GM23248 (cell line): ENCODE measurements around the gene HOXC9. TPM values are rescaled to one million over a fixed set of nuclear protein-coding genes. Genes with fewer than 3 reads are reported as not detected.
A peak's percentile ranks its signal among the peaks of the same experiment; 100 is the strongest.
"Not testable (repeated sequence)": the region's sequence is repeated elsewhere in the genome, so short reads cannot be mapped to it uniquely, and the experiment has no call there.

Experiments used
- DNase-seq: peaks from one replicate; pipeline ENCODE4 v3.0.0-alpha.2; 2015
- H2AFZ ChIP-seq: fragments of 200-600 bp; sonication (generic); 2 replicates; pipeline ENCODE4 v1.6.1; 2016; ENCODE audit warnings: antibody characterized with exemption
- H3F3A ChIP-seq: fragments of 200-600 bp; sonication (generic); 2 replicates; pipeline ENCODE4 v1.6.1; 2016; ENCODE audit warnings: mild to moderate bottlenecking, antibody characterized with exemption, mixed run types; ENCODE audit not compliant: insufficient read depth
- H3K27ac ChIP-seq: fragments of 200-600 bp; sonication (generic); 2 replicates; pipeline ENCODE4 v1.5.1; 2016; ENCODE audit warnings: mild to moderate bottlenecking
- H3K27me3 ChIP-seq: fragments of 200-600 bp; sonication (generic); replicated peaks from 2 replicates; pipeline ENCODE4 v1.6.1; 2016; ENCODE audit warnings: mild to moderate bottlenecking; ENCODE audit not compliant: insufficient read depth
- H3K36me3 ChIP-seq: fragments of 200-600 bp; sonication (generic); 2 replicates; pipeline ENCODE4 v1.6.1; 2016; ENCODE audit warnings: low read depth, mild to moderate bottlenecking
- H3K4me1 ChIP-seq: fragments of 200-600 bp; sonication (generic); 2 replicates; pipeline ENCODE4 v1.6.1; 2016; ENCODE audit warnings: mild to moderate bottlenecking; ENCODE audit not compliant: insufficient read depth
- H3K4me2 ChIP-seq: fragments of 200-600 bp; sonication (generic); one replicate; pipeline ENCODE4 v1.6.1; 2016; ENCODE audit warnings: mild to moderate bottlenecking; ENCODE audit not compliant: unreplicated experiment
- H3K4me3 ChIP-seq: fragments of 200-600 bp; sonication (generic); 2 replicates; pipeline ENCODE4 v1.5.1; 2016; ENCODE audit warnings: mild to moderate bottlenecking
- H3K79me2 ChIP-seq: fragments of 200-600 bp; sonication (generic); 2 replicates; pipeline ENCODE4 v1.6.1; 2016; ENCODE audit warnings: mild to moderate bottlenecking; ENCODE audit not compliant: insufficient read depth
- H3K9ac ChIP-seq: fragments of 200-600 bp; sonication (generic); 2 replicates; pipeline ENCODE4 v1.6.1; 2016; ENCODE audit warnings: mild to moderate bottlenecking
- H3K9me2 ChIP-seq: fragments of 200-600 bp; sonication (generic); 2 replicates; pipeline ENCODE4 v1.6.1; 2016; ENCODE audit warnings: mixed run types, mild to moderate bottlenecking, moderate library complexity; ENCODE audit not compliant: insufficient read depth
- H3K9me3 ChIP-seq: fragments of 200-600 bp; sonication (generic); one replicate; pipeline ENCODE4 v1.6.1; 2017; ENCODE audit warnings: low read depth
- H4K20me1 ChIP-seq: fragments of 200-600 bp; sonication (generic); 2 replicates; pipeline ENCODE4 v1.6.0; 2016; ENCODE audit not compliant: insufficient read depth
- EZH2 ChIP-seq: fragments of 200-600 bp; sonication (generic); IDR thresholded peaks from 2 replicates; pipeline ENCODE4 v1.6.1; 2018; ENCODE audit warnings: antibody characterized with exemption, mild to moderate bottlenecking; ENCODE audit not compliant: insufficient read depth, poor library complexity, severe bottlenecking
- EZH2phosphoT487 ChIP-seq: fragments of 200-600 bp; sonication (generic); IDR thresholded peaks from 2 replicates; pipeline ENCODE4 v1.6.1; 2018; ENCODE audit warnings: antibody characterized with exemption, moderate library complexity, mild to moderate bottlenecking, low read depth; ENCODE audit not compliant: insufficient read depth
- WGBS, 2 experiments: methylation state at CpG; one replicate each; pipeline ENCODE4 v1.1.6; 2015 to 2017; ENCODE audit warnings: low lambda C conversion rate in 2 of 2, low coverage in 1 of 2; ENCODE audit errors: missing lambda C conversion rate in 2 of 2; 5-methylcytosine and 5-hydroxymethylcytosine counted together
- in situ Hi-C: fragments of 300-500 bp; cut with MboI; formaldehyde crosslinking; loops from 2 replicates; pipeline ENCODE4 v1.15.0; 2020
- polyA plus RNA-seq: library from polyadenylated mRNA; unstranded; fragments of >200 nt; fragmentation: Nextera tagmentation; extraction: Ambion mirVana; gene quantifications from 2 replicates; pipeline ENCODE4 v1.2.1, GENCODE V29; 2016
- total RNA-seq: library from RNA; depleted of rRNA; stranded (reverse); fragments of >200 nt; shearing (Covaris generic); gene quantifications from 2 replicates; pipeline ENCODE4 v1.2.3, GENCODE V29; 2014

HOXC9 gene
- total and polyA plus RNA-seq, 2 experiments from 2014 or later: 2.5 to 5.5 TPM

GRCh38 chr12:54040148-54040494 is 40.2 kb downstream of the HOXC9 start:
- peaks cover 39% of the 10 kb centered on the region for H3K79me2 ChIP-seq
- in situ Hi-C loops: no loop called here
- 40 to 50% methylated on average over 4 of the region's 4 CpGs for WGBS, 2 experiments

GRCh38 chr12:54040648-54041047 is 40.7 kb downstream of the HOXC9 start:
- 89 to 91% methylated on average over 3 of the region's 3 CpGs for WGBS, 2 experiments
- Histone ChIP-seq H3K4me3 (no peak overlapping the region), H3K9me2 (no peaks in the 10 kb centered on the region), H3F3A (no peaks in the 10 kb centered on the region), H3K27me3 (no peaks in the 10 kb centered on the region), H3K27ac (no peak overlapping the region), H3K79me2 (peaks cover 38% of the 10 kb centered on the region), H4K20me1 (no peaks in the 10 kb centered on the region), H3K9me3 (no peaks in the 10 kb centered on the region), H3K9ac (no peak overlapping the region), H3K4me1 (peaks cover 13% of the 10 kb centered on the region), H2AFZ (no peak overlapping the region), H3K36me3 (no peaks in the 10 kb centered on the region), H3K4me2 (no peak overlapping the region)
- no peak for DNase-seq
- TF ChIP-seq EZH2phosphoT487 (no peak), EZH2 (no peak)
- in situ Hi-C loops: no loop called here

More at GRCh38 chr12:54040148-54040494, 40.2 kb downstream of the HOXC9 start:
- Histone ChIP-seq H4K20me1 (no peaks in the 10 kb centered on the region), H3K4me1 (peaks cover 13% of the 10 kb centered on the region), H3K27ac (no peak overlapping the region), H3K9me2 (no peaks in the 10 kb centered on the region), H3F3A (no peaks in the 10 kb centered on the region), H3K36me3 (no peaks in the 10 kb centered on the region), H3K27me3 (no peaks in the 10 kb centered on the region), H3K9ac (no peak overlapping the region), H3K4me2 (peak overlapping the region; percentile 22), H2AFZ (peak overlapping the region; percentile 47), H3K9me3 (no peaks in the 10 kb centered on the region), H3K4me3 (no peak overlapping the region)
- peak; percentile 39 for DNase-seq
- TF ChIP-seq EZH2 (no peak), EZH2phosphoT487 (no peak)

DNA sequence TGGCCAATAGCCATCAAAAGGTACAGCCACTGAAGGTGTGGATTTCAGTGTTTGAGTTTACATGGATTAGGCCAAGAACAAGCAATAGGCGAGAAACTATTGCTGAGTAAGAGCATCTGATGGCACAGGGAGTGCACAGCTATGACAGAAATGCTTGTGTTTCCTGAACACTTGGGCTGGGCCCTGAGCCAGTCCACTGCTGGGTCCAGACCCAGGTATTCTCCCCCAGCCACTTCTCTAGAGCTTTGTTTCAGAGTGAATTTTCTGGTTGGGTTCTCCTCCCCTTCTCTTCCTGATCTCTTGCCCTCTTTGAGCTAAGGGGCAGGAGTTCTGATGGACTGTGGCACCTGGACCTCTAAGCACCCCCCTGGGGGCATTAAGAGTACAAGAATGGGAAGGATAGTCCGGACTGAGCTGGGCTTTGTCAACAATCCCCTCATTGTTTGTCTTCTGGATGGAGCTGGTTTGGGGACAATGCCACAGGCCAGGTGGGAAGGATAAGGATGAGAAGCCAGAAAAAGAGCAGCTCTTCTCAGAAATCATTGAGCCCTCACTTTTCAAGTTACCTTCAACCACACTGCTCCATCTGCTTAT is 41.2 kb downstream of the HOXC9 start:
- peaks cover 33% of the 10 kb centered on the region for H3K79me2 ChIP-seq
- H2AFZ ChIP-seq: no peak overlapping the region
- peaks cover 13% of the 10 kb centered on the region for H3K4me1 ChIP-seq
- H3K36me3 ChIP-seq: no peaks in the 10 kb centered on the region
- no peaks in the 10 kb centered on the region for H3F3A ChIP-seq
- H3K9me2 ChIP-seq: no peaks in the 10 kb centered on the region
- H3K4me3 ChIP-seq: no peak overlapping the region
- H3K27me3 ChIP-seq: no peaks in the 10 kb centered on the region
- H3K4me2 ChIP-seq: no peak overlapping the region
- 70 to 71% methylated on average over 2 of the region's 2 CpGs for WGBS, 2 experiments
- no peak overlapping the region for H3K9ac ChIP-seq
- in situ Hi-C loops: no loop called here
- DNase-seq: no peak
- TF ChIP-seq EZH2phosphoT487 (no peak), EZH2 (no peak)
- no peak overlapping the region for H3K27ac ChIP-seq
- no peaks in the 10 kb centered on the region for H4K20me1 ChIP-seq
- no peaks in the 10 kb centered on the region for H3K9me3 ChIP-seq

- H2AFZ ChIP-seq, H4K20me1 ChIP-seq, H3K4me1 ChIP-seq, H3K36me3 ChIP-seq, H3K9me2 ChIP-seq, in situ Hi-C loops, H3K27ac ChIP-seq, H3K4me2 ChIP-seq, H3K9ac ChIP-seq, H3K27me3 ChIP-seq, H3F3A ChIP-seq, DNase-seq, H3K9me3 ChIP-seq, H3K4me3 ChIP-seq: not testable (repeated sequence)
- WGBS, 2 experiments: 80 to 85% methylated on average over 6 of the region's 6 CpGs
- H3K79me2 ChIP-seq: peaks cover 28% of the 10 kb centered on the region
These were observed 42.1 kb downstream of the HOXC9 start for GRCh38 chr12:54042033-54042432.
